GM08714 (cell line): ENCODE measurements around the gene ENO2.

Source experiments
- H3K4me3 ChIP-seq: fragments of 200-500 bp; sonication (Bioruptor generic); 2 replicates; pipeline ENCODE4 v1.5.1; 2014; ENCODE audit warnings: mild to moderate bottlenecking, low read length, inconsistent platforms
- ZNF274 ChIP-seq: IDR thresholded peaks from 2 replicates; pipeline ENCODE4 v1.6.1; 2012; ENCODE audit warnings: mild to moderate bottlenecking, low read depth, low read length

The ENO2 gene

DNA sequence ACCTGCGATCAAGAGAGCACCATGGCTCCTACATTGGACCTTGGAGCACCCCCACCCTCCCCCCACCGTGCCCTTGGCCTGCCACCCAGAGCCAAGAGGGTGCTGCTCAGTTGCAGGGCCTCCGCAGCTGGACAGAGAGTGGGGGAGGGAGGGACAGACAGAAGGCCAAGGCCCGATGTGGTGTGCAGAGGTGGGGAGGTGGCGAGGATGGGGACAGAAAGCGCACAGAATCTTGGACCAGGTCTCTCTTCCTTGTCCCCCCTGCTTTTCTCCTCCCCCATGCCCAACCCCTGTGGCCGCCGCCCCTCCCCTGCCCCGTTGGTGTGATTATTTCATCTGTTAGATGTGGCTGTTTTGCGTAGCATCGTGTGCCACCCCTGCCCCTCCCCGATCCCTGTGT lies 27.4 kb downstream of the ENO2 start:
- no peak for TF ChIP-seq ZNF274
- no peak overlapping the region for H3K4me3 ChIP-seq

DNA sequence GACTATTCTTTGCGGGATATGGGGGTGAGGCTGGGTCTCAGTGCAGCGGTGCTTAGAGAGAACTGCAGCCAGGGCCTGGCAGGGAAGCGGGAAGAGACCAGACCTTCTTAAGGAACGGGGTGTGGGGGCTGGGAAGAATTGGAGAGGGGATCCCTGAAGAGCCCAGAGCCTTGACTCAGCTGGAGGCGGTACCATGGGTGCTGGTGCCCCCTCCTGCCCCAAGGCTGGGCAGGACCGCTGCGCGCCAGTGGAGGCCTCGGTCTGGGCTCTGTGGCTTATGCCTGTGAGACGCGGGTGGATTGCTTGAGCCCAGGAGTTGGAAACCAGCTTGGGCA lies 27.9 kb downstream of the ENO2 start:
- no peak overlapping the region for H3K4me3 ChIP-seq
- TF ChIP-seq ZNF274: no peak

DNA sequence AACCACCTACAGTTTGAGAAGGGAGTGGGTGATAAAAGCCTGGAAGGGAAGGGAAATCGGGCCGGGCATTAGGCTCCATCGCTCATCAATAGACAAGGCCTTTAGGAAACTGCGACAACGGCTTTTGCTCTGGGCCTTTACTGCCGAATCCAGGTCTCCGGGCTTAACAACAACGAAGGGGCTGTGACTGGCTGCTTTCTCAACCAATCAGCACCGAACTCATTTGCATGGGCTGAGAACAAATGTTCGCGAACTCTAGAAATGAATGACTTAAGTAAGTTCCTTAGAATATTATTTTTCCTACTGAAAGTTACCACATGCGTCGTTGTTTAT lies 29.0 kb downstream of the ENO2 start:
- no peak overlapping the region; the same call in 1 of the 2 replicates for H3K4me3 ChIP-seq

DNA sequence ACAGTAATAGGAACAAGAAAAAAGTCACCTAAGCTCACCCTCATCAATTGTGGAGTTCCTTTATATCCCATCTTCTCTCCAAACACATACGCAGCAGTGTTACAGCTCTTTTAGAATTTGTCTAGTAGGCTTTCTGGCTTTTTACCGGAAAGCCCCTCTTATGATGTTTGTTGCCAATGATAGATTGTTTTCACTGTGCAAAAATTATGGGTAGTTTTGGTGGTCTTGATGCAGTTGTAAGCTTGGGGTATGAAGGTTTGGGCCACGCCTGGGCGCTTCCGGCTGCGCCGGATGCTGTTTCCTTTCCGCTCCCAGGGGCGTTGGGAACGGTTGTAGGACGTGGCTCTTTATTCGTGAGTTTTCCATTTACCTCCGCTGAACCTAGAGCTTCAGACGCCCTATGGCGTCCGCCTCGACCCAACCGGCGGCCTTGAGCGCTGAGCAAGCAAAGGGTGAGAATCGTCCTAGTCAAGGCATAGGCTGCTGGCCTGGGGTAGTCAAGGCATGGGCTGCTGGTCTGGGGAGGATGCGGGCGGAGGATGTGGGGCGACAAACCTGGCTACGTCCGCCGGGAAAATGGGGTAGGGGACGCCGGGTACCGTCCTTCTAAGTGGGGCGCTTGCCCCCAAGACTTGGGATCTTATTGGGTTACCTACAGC lies 29.5 kb downstream of the ENO2 start, which contains the start of the genes C12orf57 and RNU7-1:
Gene C12orf57, plus strand, starts transcription at position 301 of the 659 bp plus-strand sequence. Its CDS starts 100 bp downstream, at position 401.
Gene RNU7-1, plus strand, starts transcription at position 95 of the 659 bp plus-strand sequence.
- TF ChIP-seq ZNF274: no peak
- H3K4me3 ChIP-seq: peak within 1 kb of the TSS; percentile 87

More for the DNA sequence above, 29.0 kb downstream of the ENO2 start:
- no peak for TF ChIP-seq ZNF274

DNA sequence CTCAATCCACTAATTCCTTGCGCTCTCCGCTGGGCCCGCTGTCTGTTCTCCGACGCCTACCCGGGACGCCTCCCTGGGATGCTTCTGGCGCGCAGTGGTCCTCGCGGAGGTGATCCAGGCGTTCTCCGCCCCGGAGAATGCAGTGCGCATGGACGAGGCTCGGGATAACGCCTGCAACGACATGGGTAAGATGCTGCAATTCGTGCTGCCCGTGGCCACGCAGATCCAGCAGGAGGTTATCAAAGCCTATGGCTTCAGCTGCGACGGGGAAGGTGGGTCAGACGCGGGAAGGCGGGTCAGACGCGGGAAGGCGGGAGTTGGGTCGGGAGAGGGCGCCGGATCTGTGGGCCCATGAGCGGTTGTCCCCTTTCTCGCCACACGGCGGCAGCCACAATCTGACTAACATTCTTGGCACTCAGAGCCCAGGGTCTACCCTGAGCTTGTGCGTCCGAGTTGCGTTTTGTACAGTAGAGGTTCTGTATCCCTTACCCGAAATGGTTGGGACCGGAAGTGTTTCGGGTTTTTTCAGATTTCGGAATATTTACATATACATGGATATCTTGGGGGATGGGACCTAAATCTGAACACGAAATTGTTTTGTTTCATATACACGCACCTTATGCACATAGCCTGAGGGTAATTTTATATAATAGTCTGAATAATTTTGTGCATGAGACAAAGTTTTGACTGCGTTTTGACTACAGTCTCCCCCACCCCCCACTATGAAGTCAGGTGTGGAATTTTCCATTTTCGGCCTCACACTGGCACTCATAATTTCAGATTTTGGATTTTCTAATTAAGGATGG lies 30.2 kb downstream of the ENO2 start:
- peak overlapping the region; percentile 87 for H3K4me3 ChIP-seq
- TF ChIP-seq ZNF274: no peak

DNA sequence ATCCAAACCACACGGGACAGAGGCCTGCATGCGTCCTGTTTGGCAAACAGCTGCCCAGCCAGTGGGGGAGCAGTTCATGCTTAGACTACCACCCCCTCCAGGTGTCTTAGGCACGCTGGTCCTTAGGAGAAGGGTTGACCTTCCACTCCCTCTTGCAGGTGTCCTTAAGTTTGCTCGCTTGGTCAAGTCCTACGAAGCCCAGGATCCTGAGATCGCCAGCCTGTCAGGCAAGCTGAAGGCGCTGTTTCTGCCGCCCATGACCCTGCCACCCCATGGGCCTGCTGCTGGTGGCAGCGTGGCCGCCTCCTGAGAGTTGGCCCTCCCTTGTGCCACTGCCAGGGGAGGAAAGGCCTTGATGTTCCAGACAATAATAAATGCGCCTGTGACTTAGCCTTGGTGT lies 31.2 kb downstream of the ENO2 start:
- no peak for TF ChIP-seq ZNF274
- peak overlapping the region; percentile 87; the same call in 1 of the 2 replicates for H3K4me3 ChIP-seq

DNA sequence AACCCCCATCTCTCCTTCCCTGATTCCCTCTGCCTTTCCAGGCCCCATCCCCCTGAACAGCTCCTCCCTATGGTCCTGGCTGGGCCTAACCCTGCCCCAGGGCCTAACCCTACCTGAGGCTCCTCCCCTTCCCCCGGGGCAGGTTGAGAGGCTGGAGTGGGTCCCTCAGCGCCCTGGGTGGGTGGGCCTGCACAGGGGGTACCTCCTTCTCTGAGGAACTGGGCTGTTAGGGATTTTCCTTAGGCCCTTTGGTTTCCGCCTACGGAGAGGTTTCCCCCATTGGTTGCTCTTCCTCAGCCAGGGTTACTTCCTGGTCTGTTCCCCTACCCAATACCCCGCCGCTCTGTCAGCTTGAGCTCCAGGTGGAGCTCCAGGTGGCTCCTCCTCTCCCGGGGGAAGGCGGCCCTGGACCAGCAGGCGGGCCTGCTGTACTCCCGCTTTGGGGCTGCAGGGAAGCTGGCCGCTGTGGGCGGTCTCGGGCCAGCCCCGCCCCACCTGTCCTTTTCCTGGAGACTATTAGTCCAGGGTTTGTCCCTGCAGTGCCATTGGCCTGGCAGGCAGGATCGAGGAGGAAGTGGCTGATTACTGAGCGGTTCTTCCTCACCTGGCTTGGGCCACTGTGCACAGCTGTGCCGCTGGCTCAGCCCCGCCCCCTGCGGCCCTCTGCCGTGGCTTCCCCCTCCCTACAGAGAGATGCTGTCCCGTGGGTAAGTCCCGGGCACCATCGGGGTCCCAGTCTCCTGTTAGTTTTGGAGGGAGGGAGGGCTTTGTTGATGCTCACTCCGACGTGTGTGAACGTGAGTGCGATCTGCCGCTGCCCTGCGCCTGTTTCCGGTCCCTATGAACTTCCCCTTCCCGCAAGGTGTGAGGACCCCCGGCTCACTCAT lies 31.9 kb downstream of the ENO2 start:
- H3K4me3 ChIP-seq: peak overlapping the region; percentile 87; the same call in 1 of the 2 replicates
- no peak for TF ChIP-seq ZNF274

DNA sequence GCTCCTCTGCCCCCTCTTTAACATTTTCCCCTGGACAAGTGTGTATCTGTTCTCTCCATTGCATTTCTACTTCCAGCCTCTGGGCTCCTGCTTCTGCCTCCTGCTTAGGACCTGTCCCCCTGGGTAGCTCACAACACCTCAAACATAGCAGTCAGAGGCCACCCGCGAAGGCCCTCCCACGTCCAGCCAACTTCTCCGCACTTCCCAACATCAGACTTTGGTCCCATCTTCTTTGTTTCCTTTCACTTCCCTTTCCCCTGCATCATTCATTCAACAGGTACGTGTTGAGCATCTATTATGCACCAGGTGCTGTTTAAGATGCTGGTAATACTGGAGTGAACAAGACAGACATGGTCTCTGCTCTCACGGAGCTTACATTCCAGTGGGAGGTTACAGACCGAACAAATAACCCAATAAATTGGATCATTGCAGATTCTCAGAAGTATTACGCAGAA lies 32.6 kb downstream of the ENO2 start:
- H3K4me3 ChIP-seq: peak overlapping the region; percentile 87; the same call in 1 of the 2 replicates
- no peak for TF ChIP-seq ZNF274

DNA sequence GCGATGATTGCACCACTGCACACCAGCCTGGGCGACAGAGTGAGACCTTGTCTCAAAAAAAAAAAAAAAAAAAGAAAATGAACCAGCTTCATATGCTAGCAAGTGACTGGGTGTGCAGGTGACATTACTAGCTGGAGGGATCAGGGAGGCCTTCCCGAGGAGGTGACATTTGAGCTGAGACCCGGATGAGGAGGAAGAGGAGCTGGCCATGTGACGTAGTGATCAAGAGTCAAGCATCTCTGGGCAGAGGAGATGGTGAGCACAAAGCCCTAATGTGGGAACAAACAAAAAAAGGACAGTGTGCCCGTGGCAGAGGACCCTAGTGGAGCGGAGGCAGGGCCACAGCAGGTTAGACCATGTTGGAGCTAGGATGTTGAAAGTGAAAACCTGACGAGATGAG lies 33.2 kb downstream of the ENO2 start:
- no peak overlapping the region for H3K4me3 ChIP-seq
- TF ChIP-seq ZNF274: no peak

DNA sequence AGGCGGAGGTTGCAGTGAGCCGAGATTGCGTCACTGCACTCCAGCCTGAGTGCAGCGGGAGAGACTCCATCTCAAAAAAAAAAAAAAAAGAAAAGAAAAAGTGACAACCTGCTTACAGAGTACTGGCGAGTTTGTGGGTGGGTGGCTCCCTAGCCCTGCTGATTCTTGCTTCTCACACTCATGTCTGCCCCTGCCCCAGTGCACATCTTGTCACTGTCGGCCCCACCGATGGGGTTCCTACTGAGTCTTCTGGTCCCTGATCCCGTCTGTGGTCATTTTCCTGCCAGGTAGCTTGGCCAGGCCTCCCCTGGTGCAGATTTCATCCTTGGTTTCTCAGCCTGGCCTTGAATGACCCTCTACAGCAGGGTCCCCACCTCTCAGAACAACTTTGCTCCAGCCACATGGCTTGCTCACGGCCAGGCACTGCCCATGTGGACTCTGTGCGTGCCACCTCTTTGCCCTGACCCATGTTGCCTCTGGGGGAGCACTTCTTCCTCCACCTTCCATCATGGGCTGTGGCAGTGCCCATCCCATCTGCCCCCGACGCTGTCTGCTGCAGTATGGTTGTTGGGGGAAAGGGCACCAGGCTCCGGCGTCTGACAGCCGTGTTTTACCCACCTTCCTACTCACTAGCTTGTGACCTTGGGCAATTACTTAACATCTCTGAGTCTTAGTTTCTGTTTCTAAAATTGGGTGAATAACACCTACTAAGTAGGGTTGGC lies 34.7 kb downstream of the ENO2 start:
- no peak for TF ChIP-seq ZNF274
- H3K4me3 ChIP-seq: no peak overlapping the region; the same call in 1 of the 2 replicates

DNA sequence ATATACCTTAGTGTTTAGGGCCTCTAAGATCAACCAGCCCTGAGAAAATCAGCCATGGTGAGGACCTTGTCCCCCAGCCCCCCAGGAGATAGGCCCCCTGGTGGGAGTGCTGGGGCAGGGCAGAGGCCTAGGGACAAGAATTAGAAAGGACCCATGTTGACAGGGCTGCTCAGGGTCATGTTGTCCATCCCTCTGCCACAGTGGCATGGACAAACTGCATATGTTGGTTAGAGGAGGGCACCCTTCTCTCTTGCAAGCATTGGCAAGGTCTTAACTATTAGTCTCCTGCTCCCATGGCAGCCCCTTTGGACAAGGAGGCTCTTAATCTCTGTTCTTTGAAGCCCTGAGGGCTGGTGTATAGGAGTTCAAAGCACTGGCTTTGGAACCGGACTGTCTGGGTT lies 36.0 kb downstream of the ENO2 start:
- no peak for TF ChIP-seq ZNF274
- H3K4me3 ChIP-seq: peak overlapping the region; percentile 90; the same call in 1 of the 2 replicates

DNA sequence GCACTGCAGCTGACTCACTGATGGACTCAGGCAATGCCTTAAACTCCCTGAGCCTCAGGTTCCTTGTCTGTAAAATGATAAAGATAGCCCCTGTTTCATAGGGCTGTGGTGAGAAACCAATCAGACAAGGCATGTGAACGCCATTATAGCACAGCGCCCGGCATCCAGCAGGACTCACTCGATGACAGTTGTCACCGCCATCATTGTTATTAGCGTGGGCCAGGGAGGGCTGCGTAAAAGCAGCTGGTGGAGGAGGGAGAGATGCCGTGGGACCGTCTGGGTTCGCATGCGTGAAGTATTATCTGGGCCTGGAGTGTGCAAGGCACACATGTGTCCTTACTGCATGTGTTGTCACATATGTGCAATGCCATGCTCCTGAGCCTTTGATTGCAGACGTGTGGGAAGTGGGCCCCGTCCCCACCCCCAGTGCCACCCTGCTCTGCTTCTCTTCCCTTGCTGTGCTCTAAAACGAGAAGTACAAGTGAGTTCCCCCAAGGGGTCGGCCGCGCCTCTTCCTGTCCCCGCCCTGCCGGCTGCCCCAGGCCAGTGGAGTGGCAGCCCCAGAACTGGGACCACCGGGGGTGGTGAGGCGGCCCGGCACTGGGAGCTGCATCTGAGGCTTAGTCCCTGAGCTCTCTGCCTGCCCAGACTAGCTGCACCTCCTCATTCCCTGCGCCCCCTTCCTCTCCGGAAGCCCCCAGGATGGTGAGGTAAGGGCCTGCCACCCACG lies 36.6 kb downstream of the ENO2 start, which contains the start of gene PTPN6:
Gene PTPN6, plus strand, starts transcription at position 546 of the 730 bp plus-strand sequence. Its CDS starts 157 bp downstream, at position 703.
- TF ChIP-seq ZNF274: no peak
- H3K4me3 ChIP-seq: peak within 1 kb of the TSS; percentile 90
